ENCODE data around the gene RNF175.
"Not testable (repeated sequence)": the region's sequence is repeated elsewhere in the genome, so short reads cannot be mapped to it uniquely, and the experiment has no call there.

Gene RNF175

DNA sequence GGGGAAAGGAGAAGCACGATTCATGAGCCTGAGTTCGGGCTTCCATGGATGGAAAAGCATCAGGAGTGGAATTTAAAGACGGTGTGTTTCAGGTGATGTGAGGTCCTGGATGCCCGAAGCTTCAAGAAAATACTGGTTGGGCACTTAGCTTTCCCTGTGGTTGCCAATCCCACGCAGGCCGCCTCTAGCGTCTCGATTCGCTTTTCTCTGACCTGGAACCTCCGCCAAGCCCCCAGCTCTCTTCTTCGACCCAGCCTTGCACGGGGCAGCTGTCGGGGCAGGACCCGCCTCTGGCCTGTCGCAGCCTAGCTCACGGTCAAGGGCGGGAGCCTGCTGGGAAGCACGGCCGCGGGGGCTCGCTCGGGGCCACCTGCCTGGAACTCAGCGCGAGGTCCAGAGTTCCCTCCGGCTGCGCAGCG, 76.1 kb downstream of the RNF175 start:
- DNase-seq (ENCODE audit: low read depth in 2 of 2) = no peak

DNA sequence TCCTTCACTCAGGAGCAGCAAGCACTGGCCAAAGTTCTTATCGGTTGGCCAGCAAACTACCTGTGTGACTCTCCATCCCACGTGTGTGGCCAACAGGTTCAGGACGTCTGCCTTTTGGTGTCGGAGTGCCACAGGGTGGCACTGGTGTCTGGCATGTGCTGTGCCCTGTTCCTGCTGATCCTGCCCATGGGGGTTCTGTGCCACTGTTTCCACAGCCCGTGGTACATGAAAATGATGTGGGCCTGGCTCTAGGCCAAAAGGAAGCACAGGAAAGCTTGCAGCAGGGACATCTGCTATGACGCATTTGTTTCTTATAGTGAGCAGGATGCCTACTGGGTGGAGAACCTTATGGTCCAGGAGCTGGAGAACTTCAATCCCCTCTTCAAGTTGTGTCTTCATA, 80.3 kb downstream of the RNF175 start:
- DNase-seq (ENCODE audit: low read depth in 2 of 2) = no peak

DNA sequence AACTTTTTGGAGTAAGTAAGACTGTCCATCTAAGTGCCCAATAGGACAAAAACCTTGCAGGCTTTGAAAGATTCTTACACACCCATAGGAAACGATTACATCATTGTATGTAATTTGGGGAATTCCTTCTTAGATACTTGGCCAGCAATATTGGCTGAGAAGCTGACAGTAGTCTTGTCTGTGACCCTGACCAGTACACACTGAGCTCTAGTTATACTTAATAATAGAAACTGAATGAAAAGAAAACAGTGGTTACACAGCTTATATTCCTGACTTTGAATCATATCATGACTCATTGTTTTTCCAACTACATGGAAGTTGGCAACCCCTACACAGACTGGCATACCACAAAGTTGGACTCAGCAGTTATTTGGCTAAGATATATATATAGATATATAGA, 82.8 kb downstream of the RNF175 start:
- DNase-seq (ENCODE audit: low read depth in 2 of 2) = no peak

DNA sequence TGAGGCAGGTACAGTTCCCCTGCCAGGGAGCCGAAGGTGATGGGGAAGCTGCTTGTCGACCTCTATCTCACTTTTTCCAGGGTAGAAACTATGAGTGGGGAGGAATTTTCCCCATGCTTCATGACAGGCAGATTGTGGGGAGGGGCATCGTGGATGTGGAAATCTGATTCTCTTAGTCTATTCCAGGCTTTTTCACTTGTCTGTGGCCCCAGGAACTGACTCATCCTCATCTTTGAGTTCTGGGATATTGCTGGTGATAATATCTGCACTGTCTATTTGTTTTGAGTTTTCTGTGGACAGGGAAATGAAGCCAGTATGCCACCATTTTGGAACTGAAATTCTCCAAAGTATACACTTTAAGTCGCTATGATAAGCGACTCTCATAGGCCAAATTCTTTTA, 83.3 kb downstream of the RNF175 start:
- no peak for DNase-seq (ENCODE audit: low read depth in 2 of 2)

DNA sequence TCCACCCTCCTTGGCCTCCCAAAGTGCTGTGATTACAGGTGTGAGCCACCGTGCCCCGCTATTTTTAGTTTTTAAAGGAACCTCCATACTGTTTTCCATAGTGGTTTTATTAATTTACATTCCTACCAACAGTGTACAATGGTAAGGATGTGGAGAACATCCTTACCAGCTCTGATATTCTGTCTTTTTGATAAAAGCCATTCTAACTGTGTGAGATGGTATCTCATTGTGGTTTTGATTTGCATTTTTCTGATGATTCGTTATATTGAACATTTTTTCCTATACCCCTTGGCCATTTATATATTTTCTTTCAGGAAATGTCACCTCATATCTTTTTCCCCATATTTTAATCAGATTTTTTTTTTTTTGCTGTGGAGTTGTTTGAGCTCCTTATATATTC, 90.0 kb downstream of the RNF175 start:
- no peak for DNase-seq (ENCODE audit: low read depth in 2 of 2)

DNA sequence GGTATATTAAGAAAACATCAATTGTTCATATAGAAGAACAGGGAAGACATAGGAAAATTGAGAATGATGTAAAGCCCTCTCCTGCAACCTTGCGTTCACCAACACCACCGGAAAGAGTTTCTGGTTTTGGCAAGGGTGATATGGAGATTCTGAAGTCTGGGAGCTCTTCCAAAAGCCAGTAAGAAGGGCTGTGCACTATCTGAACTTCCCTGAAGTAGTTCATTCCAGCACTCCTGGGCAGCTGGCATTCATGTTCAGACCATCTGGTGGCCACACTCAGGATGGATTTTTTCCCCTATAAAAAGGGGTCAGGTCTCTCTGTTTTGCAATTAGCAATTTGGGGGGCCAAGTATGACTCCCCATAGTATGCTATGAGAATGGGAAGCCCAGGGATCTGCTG, 91.2 kb downstream of the RNF175 start:
- no peak for DNase-seq (ENCODE audit: low read depth in 2 of 2)

DNA sequence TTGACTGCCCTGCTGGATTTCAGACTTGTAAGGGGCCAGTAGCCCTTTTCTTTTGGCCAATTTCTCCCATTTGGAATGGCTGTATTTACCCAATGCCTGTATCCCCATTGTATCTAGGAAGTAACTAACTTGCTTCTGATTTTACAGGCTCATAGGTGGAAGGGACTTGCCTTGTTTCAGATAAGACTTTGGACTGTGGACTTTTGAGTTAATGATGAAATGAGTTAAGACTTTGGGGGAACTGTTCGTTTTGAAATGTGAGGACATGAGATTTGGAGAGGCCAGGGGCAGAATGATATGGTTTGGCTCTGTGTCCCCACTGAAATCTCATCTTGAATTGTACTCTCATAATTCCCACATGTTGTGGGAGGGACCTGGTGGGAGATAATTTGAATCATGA, 93.3 kb downstream of the RNF175 start:
- DNase-seq (ENCODE audit: low read depth in 2 of 2) = not testable (repeated sequence)

DNA sequence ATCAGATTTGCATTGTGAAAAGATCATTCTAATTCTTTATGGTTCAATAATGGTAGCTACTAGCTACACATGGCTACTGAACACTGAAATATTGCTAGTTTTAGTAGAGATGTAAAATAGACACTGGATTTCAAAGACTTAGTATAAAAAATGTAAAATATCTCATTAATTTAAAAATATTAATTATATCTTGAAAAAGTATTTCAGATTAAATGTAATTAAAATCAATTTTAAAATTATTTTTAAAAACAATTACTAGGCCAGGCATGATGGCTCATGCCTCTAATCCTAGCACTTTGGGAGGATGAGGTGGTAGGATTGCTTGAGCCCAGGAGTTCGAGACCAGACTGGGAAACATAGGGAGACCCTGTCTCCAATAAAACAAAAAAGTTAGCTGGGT, 96.2 kb downstream of the RNF175 start:
- no peak for DNase-seq (ENCODE audit: low read depth in 2 of 2)

DNA sequence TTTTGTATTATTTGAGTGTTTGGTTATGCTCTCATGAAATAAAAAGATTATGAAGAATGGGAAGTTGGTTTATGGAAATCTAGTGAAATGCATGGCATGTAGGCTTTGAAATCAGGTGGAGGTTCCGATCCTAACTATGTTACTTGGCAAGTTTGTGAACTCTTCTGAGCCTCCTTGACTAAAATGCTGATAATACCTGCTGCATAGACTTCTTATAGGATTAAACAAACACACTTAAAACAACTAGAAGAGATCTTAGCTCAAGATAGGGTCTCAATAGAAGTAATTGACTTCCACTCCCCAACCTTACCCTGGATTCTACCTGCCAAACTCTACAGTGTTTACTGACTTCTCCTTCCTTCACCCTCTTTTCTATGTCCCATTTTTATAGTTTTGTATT, 97.9 kb downstream of the RNF175 start:
- no peak for DNase-seq (ENCODE audit: low read depth in 2 of 2)

DNA sequence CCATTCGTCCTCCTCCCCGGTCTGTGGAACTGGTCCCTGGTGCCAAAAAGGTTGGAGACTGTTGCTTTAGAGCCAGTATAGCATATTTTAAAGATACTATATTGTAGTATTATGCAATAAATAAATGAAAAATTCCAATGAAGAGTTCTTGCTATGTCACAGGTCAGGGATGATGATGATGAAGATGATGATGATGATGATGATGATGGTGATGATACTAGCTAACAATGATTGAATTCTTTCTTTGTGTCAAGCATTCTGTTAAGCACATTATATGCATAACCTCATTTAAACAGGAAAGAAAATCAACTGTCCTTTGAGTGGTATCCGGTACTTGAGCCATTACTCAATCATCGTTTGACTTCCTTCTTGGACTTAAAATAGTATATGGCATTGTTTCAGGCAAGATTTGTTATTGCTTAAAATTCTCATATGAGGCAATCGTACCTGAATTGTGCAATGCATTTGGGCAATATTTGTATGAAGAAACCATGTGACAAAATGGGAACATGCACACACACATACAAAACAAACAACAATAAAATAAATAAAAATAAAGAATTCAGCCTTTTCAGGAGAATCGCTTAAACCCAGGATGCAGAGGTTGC, 98.5 kb downstream of the RNF175 start:
- no peak for DNase-seq (ENCODE audit: low read depth in 2 of 2)

Data from stimulated activated CD8-positive, alpha-beta memory T cell treated with anti-CD3 and anti-CD28 coated beads, Interleukin-15, amount 100 ng/mL, for 48 hours (primary cell).